HEK293T (cell line): ENCODE results near the gene LRRC52.

Experiments used
- CTCF ChIA-PET: fragments of 350-600 bp; formaldehyde crosslinking; extraction: SDS; loops from one replicate; lab custom pipeline; 2021; ENCODE audit warnings: antibody characterized with exemption, inconsistent platforms; lab: Yijun Ruan, JAX
- POLR2A ChIA-PET: fragments of 350-600 bp; formaldehyde crosslinking; extraction: SDS; loops from one replicate; lab custom pipeline; 2020; ENCODE audit warnings: antibody characterized with exemption, inconsistent platforms; lab: Yijun Ruan, JAX
- DNase-seq: peaks from one replicate; pipeline ENCODE4 v3.0.0; 2012; ENCODE audit warnings: mixed read lengths; ENCODE audit errors: extremely low spot score
- ARNT ChIP-seq: fragments of 450-650 bp; IDR thresholded peaks from 2 replicates; pipeline ENCODE4 v1.6.1; 2017; ENCODE audit warnings: mild to moderate bottlenecking
- BHLHE40 ChIP-seq: fragments of 450-650 bp; IDR thresholded peaks from 2 replicates; pipeline ENCODE4 v1.6.1; 2016; ENCODE audit warnings: mild to moderate bottlenecking, moderate library complexity, borderline replicate concordance
- CTBP1 ChIP-seq: fragments of 450-650 bp; IDR thresholded peaks from 2 replicates; pipeline ENCODE4 v1.6.1; 2016; ENCODE audit warnings: borderline replicate concordance
- ELF4 ChIP-seq: fragments of 450-650 bp; IDR thresholded peaks from 2 replicates; pipeline ENCODE4 v1.6.1; 2017; ENCODE audit warnings: antibody characterized with exemption
- FOXA1 ChIP-seq: fragments of 450-650 bp; IDR thresholded peaks from 2 replicates; pipeline ENCODE4 v1.6.1; 2016; ENCODE audit warnings: mild to moderate bottlenecking
- FOXK2 ChIP-seq: fragments of 450-650 bp; IDR thresholded peaks from 2 replicates; pipeline ENCODE4 v1.6.1; 2016; ENCODE audit warnings: mild to moderate bottlenecking
- FOXM1 ChIP-seq: fragments of 450-650 bp; IDR thresholded peaks from 2 replicates; pipeline ENCODE4 v1.6.1; 2017; ENCODE audit warnings: mild to moderate bottlenecking, borderline replicate concordance
- HDGF ChIP-seq: fragments of 450-650 bp; IDR thresholded peaks from 2 replicates; pipeline ENCODE4 v1.6.1; 2017; ENCODE audit warnings: antibody characterized with exemption, borderline replicate concordance
- L3MBTL2 ChIP-seq: fragments of 450-650 bp; conservative IDR thresholded peaks from 2 replicates; pipeline ENCODE4 v1.6.1; 2016; ENCODE audit warnings: mild to moderate bottlenecking
- LEF1 ChIP-seq: fragments of 450-650 bp; IDR thresholded peaks from 2 replicates; pipeline ENCODE4 v1.6.1; 2017; ENCODE audit warnings: mild to moderate bottlenecking, borderline replicate concordance
- NFRKB ChIP-seq: fragments of 450-650 bp; IDR thresholded peaks from 2 replicates; pipeline ENCODE4 v1.6.1; 2016; ENCODE audit warnings: mild to moderate bottlenecking, moderate library complexity
- SP1 ChIP-seq: fragments of 450-650 bp; IDR thresholded peaks from 2 replicates; pipeline ENCODE4 v1.6.1; 2017
- SUZ12 ChIP-seq: fragments of 450-650 bp; IDR thresholded peaks from 2 replicates; pipeline ENCODE4 v1.6.1; 2016; ENCODE audit warnings: mild to moderate bottlenecking
- TARDBP ChIP-seq: fragments of 450-650 bp; IDR thresholded peaks from 2 replicates; pipeline ENCODE4 v1.6.1; 2016
- ZNF384 ChIP-seq: fragments of 450-650 bp; IDR thresholded peaks from 2 replicates; pipeline ENCODE4 v1.6.1; 2016
- TF ChIP-seq, protein P1 (sequence below): fragments of 450-650 bp; IDR thresholded peaks from 2 replicates; pipeline ENCODE4 v1.6.1; 2016

LRRC52 gene

DNA sequence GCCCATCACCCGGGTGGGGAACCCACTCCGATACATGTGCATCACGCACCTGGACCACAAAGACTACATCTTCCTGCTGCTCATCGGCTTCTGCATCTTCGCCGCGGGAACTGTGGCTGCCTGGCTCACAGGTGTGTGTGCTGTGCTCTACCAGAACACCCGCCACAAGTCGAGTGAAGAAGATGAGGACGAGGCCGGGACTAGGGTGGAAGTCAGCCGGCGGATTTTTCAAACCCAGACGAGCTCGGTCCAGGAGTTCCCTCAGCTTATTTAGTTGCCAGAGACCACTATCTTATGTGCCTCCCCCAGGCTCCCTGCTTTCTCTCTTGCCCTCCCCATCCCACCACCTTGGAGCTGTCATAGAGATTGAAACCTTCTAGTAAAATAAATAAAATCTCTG, 19.8 kb downstream of the LRRC52 start:
- ChIA-PET CTCF (interaction anchor here (0.7 kb wide), 1 partner anchor 188 kb away, joined by 3 read pairs; no protein-coding TSS in a partner anchor), POLR2A (no interaction called here)
- DNase-seq = no peak
- TF ChIP-seq L3MBTL2 (no peak), FOXK2 (no peak), BHLHE40 (no peak), FOXM1 (no peak), SP1 (no peak), ZNF384 (no peak), ARNT (no peak)
- TF ChIP-seq, protein P1, sequence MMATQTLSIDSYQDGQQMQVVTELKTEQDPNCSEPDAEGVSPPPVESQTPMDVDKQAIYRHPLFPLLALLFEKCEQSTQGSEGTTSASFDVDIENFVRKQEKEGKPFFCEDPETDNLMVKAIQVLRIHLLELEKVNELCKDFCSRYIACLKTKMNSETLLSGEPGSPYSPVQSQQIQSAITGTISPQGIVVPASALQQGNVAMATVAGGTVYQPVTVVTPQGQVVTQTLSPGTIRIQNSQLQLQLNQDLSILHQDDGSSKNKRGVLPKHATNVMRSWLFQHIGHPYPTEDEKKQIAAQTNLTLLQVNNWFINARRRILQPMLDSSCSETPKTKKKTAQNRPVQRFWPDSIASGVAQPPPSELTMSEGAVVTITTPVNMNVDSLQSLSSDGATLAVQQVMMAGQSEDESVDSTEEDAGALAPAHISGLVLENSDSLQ = no peak

GRCh38 chr1:165564561-165564960, 20.8 kb downstream of the LRRC52 start:
- CTCF ChIA-PET = no interaction called here
- POLR2A ChIA-PET = interaction anchor here (1.3 kb wide), 1 partner anchor 8 kb away, joined by 3 read pairs; no protein-coding TSS in a partner anchor
- no peak for DNase-seq
- no peak for TF ChIP-seq FOXK2
- TF ChIP-seq BHLHE40 = no peak
- no peak for TF ChIP-seq HDGF
- no peak for TF ChIP-seq ELF4
- no peak for TF ChIP-seq LEF1
- no peak for TF ChIP-seq ARNT
- TF ChIP-seq ZNF384 = no peak
- no peak for TF ChIP-seq FOXM1

GRCh38 chr1:165565751-165566490, 22.1 kb downstream of the LRRC52 start:
- DNase-seq = no peak
- ChIA-PET CTCF (no interaction called here), POLR2A (no interaction called here)
- TF ChIP-seq ZNF384 (no peak), FOXM1 (no peak), L3MBTL2 (no peak), ELF4 (no peak), FOXA1 (no peak), NFRKB (no peak), TARDBP (no peak), LEF1 (no peak), CTBP1 (no peak), HDGF (no peak), FOXK2 (no peak), BHLHE40 (no peak), SP1 (no peak), SUZ12 (no peak), ARNT (no peak)
- TF ChIP-seq, protein P1 = no peak

GRCh38 chr1:165570078-165570477, 26.3 kb downstream of the LRRC52 start:
- no peak for DNase-seq
- ChIA-PET CTCF (no interaction called here), POLR2A (no interaction called here)
- TF ChIP-seq FOXM1 (no peak), HDGF (no peak), ZNF384 (no peak), ELF4 (no peak), SUZ12 (no peak), LEF1 (no peak), NFRKB (no peak), ARNT (no peak), FOXA1 (no peak), CTBP1 (no peak)
- TF ChIP-seq, protein P1 = no peak

GRCh38 chr1:165573787-165574186, 30.0 kb downstream of the LRRC52 start:
- TF ChIP-seq LEF1 = no peak
- TF ChIP-seq SP1 = no peak
- TF ChIP-seq ARNT = no peak
- TF ChIP-seq L3MBTL2 = no peak
- TF ChIP-seq ELF4 = no peak
- TF ChIP-seq FOXK2 = no peak
- TF ChIP-seq, protein P1 = no peak
- TF ChIP-seq FOXA1 = no peak
- TF ChIP-seq TARDBP = no peak
- TF ChIP-seq HDGF = no peak
- TF ChIP-seq CTBP1 = no peak
- TF ChIP-seq BHLHE40 = no peak
- TF ChIP-seq ZNF384 = no peak
- no peak for TF ChIP-seq SUZ12
- no peak for TF ChIP-seq NFRKB
- TF ChIP-seq FOXM1 = no peak
- no peak for DNase-seq
- CTCF ChIA-PET = interaction anchor here (0.6 to 0.7 kb wide), 2 partner anchors 70 to 147 kb away, joined by 3 read pairs; no protein-coding TSS in a partner anchor
- POLR2A ChIA-PET = no interaction called here
